ENCODE data around the gene PCK1.

The PCK1 gene

GRCh38 chr20:57578476-57579165 lies 17.7 kb downstream of the PCK1 start:
- TF ChIP-seq POLR2AphosphoS5 (IDR thresholded peaks at IDR 0.05; ENCODE audit: low read depth, low read length) (no peak), FOXP2 (optimal IDR thresholded peaks at IDR 0.05; ENCODE audit: borderline replicate concordance, extremely low read depth, extremely low read length, insufficient read depth) (no peak), TAF1 (IDR thresholded peaks at IDR 0.05; ENCODE audit: borderline replicate concordance, insufficient read depth, low read length) (no peak), SIN3A (IDR thresholded peaks at IDR 0.05; ENCODE audit: borderline replicate concordance, insufficient read depth, low read length) (no peak), REST (IDR thresholded peaks at IDR 0.05; ENCODE audit: insufficient read depth in 1 of 2, low read depth in 2 of 2, low read length in 2 of 2) (no peak)

- TF ChIP-seq FOXP2 (optimal IDR thresholded peaks at IDR 0.05; ENCODE audit: borderline replicate concordance, extremely low read depth, extremely low read length, insufficient read depth) = no peak
- no peak for TF ChIP-seq SIN3A (IDR thresholded peaks at IDR 0.05; ENCODE audit: borderline replicate concordance, insufficient read depth, low read length)
- TF ChIP-seq POLR2AphosphoS5 (IDR thresholded peaks at IDR 0.05; ENCODE audit: low read depth, low read length) = no peak
- TF ChIP-seq REST (IDR thresholded peaks at IDR 0.05; ENCODE audit: insufficient read depth in 1 of 2, low read depth in 2 of 2, low read length in 2 of 2) = no peak
- no peak for TF ChIP-seq TAF1 (IDR thresholded peaks at IDR 0.05; ENCODE audit: borderline replicate concordance, insufficient read depth, low read length)
Observed at GRCh38 chr20:57579331-57579897, 18.5 kb downstream of the PCK1 start.

- TF ChIP-seq SIN3A (IDR thresholded peaks at IDR 0.05; ENCODE audit: borderline replicate concordance, insufficient read depth, low read length) (no peak), POLR2AphosphoS5 (IDR thresholded peaks at IDR 0.05; ENCODE audit: low read depth, low read length) (no peak), REST (IDR thresholded peaks at IDR 0.05; ENCODE audit: insufficient read depth in 1 of 2, low read depth in 2 of 2, low read length in 2 of 2) (no peak), FOXP2 (optimal IDR thresholded peaks at IDR 0.05; ENCODE audit: borderline replicate concordance, extremely low read depth, extremely low read length, insufficient read depth) (no peak), TAF1 (IDR thresholded peaks at IDR 0.05; ENCODE audit: borderline replicate concordance, insufficient read depth, low read length) (no peak)
Observed at GRCh38 chr20:57579898-57580447, 19.1 kb downstream of the PCK1 start.

GRCh38 chr20:57580478-57581201 lies 19.7 kb downstream of the PCK1 start:
- no peak for TF ChIP-seq SIN3A (IDR thresholded peaks at IDR 0.05; ENCODE audit: borderline replicate concordance, insufficient read depth, low read length)
- no peak for TF ChIP-seq POLR2AphosphoS5 (IDR thresholded peaks at IDR 0.05; ENCODE audit: low read depth, low read length)
- TF ChIP-seq FOXP2 (optimal IDR thresholded peaks at IDR 0.05; ENCODE audit: borderline replicate concordance, extremely low read depth, extremely low read length, insufficient read depth) = no peak
- no peak for TF ChIP-seq REST (IDR thresholded peaks at IDR 0.05; ENCODE audit: insufficient read depth in 1 of 2, low read depth in 2 of 2, low read length in 2 of 2)
- no peak for TF ChIP-seq TAF1 (IDR thresholded peaks at IDR 0.05; ENCODE audit: borderline replicate concordance, insufficient read depth, low read length)
